ENCODE measurements around the gene ABCB11. TPM values are rescaled to one million over a fixed set of nuclear protein-coding genes. Genes with fewer than 3 reads are reported as not detected.
A peak's percentile ranks its signal among the peaks of the same experiment; 100 is the strongest.

ABCB11 gene
- total RNA-seq, 1 experiment from 2014 or later: 1.3 TPM

DNA sequence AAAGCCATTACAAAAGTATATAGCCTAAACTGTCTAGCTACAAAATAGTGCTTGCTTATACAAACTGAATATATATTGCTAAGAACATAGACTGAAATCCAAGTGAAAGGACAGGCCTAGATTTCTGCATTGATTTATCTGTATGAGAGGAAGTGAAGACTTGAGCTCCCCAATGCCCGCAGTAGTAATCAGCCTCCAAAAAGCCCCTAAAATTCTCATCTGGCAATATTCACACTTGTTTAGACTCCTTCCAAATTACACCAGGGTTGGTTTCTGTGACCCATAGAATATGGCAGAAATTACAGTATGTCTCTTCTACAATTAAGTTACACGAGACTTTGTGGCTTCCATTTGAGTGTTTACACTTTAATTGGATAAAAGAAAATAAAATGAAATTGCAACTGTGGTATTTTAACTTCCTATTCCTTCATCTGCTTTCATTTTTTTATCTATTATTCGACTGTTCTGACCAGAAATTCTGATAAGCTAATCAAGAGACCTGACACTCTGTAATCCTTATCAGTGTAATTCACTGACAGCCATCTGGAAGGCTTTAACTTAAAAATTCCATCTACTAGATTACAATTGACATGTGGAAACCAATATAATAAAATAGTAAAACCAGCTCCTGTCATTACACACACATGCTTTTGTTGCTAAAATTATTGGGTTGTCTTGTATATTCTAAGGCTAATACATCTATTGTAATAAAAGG lies 21.1 kb downstream of the ABCB11 start:
- intact Hi-C loops (cut with micrococcal nuclease; ENCODE audit: unreplicated experiment): loop anchor here (2.0 kb wide), 1 partner anchor 17 kb away; no protein-coding TSS in a partner anchor
- Mint-ChIP-seq H3K4me3 (ENCODE audit: low read depth, unreplicated experiment) (no peak overlapping the region), H3K36me3 (ENCODE audit: insufficient read depth, unreplicated experiment) (peaks cover 21% of the 10 kb centered on the region), H3K27ac (ENCODE audit: unreplicated experiment) (peak overlapping the region; percentile 87), H3K27me3 (ENCODE audit: unreplicated experiment) (no peaks in the 10 kb centered on the region), H3K4me1 (ENCODE audit: low read depth, unreplicated experiment) (peaks cover 66% of the 10 kb centered on the region), H3K9me3 (ENCODE audit: low read depth, unreplicated experiment) (no peaks in the 10 kb centered on the region)
- no TSS peak for BruUV-seq (replicated peaks)
- TF ChIP-seq, protein P1, sequence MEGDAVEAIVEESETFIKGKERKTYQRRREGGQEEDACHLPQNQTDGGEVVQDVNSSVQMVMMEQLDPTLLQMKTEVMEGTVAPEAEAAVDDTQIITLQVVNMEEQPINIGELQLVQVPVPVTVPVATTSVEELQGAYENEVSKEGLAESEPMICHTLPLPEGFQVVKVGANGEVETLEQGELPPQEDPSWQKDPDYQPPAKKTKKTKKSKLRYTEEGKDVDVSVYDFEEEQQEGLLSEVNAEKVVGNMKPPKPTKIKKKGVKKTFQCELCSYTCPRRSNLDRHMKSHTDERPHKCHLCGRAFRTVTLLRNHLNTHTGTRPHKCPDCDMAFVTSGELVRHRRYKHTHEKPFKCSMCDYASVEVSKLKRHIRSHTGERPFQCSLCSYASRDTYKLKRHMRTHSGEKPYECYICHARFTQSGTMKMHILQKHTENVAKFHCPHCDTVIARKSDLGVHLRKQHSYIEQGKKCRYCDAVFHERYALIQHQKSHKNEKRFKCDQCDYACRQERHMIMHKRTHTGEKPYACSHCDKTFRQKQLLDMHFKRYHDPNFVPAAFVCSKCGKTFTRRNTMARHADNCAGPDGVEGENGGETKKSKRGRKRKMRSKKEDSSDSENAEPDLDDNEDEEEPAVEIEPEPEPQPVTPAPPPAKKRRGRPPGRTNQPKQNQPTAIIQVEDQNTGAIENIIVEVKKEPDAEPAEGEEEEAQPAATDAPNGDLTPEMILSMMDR (IDR thresholded peaks at IDR 0.05; ENCODE audit: unreplicated experiment): no peak
- CTCF ChIA-PET: interaction anchor here (0.8 to 2.8 kb wide), 7 partner anchors 11 to 161 kb away, joined by 3 to 12 read pairs (median 3); no protein-coding TSS in a partner anchor
- no peak for DNase-seq

DNA sequence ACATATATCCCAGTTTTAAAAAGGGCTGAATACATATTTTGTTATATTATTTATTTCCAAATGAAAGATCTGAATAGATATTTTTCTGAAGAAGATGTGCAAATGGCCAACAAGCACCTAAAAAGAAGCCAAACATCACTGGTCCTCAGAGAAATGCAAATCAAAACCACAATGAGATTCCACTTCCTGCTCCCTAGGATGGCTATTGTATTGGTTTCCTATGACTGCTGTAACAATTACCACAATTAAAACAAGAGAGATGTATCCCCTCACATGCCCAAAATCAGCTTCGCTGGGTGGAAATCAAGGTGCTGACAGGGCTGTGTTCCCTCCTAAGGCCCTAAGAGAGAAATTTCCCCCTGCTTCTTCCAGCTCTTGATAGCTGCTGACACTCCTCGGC lies 23.2 kb downstream of the ABCB11 start:
- H3K27me3 Mint-ChIP-seq (ENCODE audit: unreplicated experiment): no peaks in the 10 kb centered on the region
- no peak overlapping the region for H3K4me3 Mint-ChIP-seq (ENCODE audit: low read depth, unreplicated experiment)
- intact Hi-C loops (cut with micrococcal nuclease; ENCODE audit: unreplicated experiment): no loop called here
- CTCF ChIA-PET: no interaction called here
- DNase-seq: no peak
- no TSS peak for BruUV-seq (replicated peaks)
- no peak overlapping the region for H3K27ac Mint-ChIP-seq (ENCODE audit: unreplicated experiment)
- TF ChIP-seq, protein P1 (IDR thresholded peaks at IDR 0.05; ENCODE audit: unreplicated experiment): no peak
- peaks cover 59% of the 10 kb centered on the region for H3K4me1 Mint-ChIP-seq (ENCODE audit: low read depth, unreplicated experiment)
- peaks cover 9% of the 10 kb centered on the region for H3K36me3 Mint-ChIP-seq (ENCODE audit: insufficient read depth, unreplicated experiment)
- peaks cover 2% of the 10 kb centered on the region for H3K9me3 Mint-ChIP-seq (ENCODE audit: low read depth, unreplicated experiment)

DNA sequence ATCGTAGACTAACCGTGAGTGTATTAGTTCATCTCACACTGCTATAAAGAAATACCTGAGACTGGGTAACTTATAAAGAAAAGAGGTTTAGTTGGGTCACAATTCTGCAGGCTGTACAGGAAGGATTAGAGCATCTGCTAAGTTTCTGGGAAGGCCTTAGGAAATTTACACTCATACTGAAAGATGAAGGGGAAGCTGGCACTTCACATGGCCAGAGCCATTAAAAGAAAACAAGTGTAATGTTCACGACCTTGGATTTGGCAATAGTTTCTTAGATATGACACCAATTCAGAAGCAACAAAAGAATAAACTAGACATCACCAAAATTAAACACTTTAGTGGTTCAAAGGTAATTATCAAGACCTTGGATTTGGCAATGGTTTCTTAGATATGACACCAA lies 23.8 kb downstream of the ABCB11 start:
- H3K36me3 Mint-ChIP-seq (ENCODE audit: insufficient read depth, unreplicated experiment): peaks cover 8% of the 10 kb centered on the region
- DNase-seq: no peak
- H3K9me3 Mint-ChIP-seq (ENCODE audit: low read depth, unreplicated experiment): peaks cover 5% of the 10 kb centered on the region
- CTCF ChIA-PET: no interaction called here
- TF ChIP-seq, protein P1 (IDR thresholded peaks at IDR 0.05; ENCODE audit: unreplicated experiment): no peak
- H3K27ac Mint-ChIP-seq (ENCODE audit: unreplicated experiment): no peak overlapping the region
- no peak overlapping the region for H3K4me3 Mint-ChIP-seq (ENCODE audit: low read depth, unreplicated experiment)
- intact Hi-C loops (cut with micrococcal nuclease; ENCODE audit: unreplicated experiment): no loop called here
- no TSS peak for BruUV-seq (replicated peaks)
- no peaks in the 10 kb centered on the region for H3K27me3 Mint-ChIP-seq (ENCODE audit: unreplicated experiment)
- H3K4me1 Mint-ChIP-seq (ENCODE audit: low read depth, unreplicated experiment): peaks cover 53% of the 10 kb centered on the region

DNA sequence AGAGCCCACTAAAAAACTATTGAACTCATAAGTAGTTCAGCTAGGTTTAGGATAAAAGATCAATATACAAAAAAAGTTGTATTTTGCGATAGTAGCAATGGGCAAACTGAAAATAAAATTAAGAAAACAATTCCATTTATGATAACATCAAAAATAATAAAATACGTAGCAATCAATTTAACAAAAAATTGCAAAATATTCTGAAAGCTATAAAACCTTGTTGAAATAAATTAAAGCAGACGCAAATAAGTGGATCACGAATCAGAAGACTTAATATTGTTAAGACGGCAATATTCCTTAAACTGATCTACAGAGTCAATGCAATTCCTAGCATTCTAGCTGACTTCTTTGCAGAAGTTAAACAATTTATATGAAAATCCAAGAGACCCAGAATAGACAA lies 24.5 kb downstream of the ABCB11 start:
- H3K4me3 Mint-ChIP-seq (ENCODE audit: low read depth, unreplicated experiment): no peak overlapping the region
- CTCF ChIA-PET: no interaction called here
- H3K27me3 Mint-ChIP-seq (ENCODE audit: unreplicated experiment): no peaks in the 10 kb centered on the region
- TF ChIP-seq, protein P1 (IDR thresholded peaks at IDR 0.05; ENCODE audit: unreplicated experiment): no peak
- peaks cover 1% of the 10 kb centered on the region for H3K36me3 Mint-ChIP-seq (ENCODE audit: insufficient read depth, unreplicated experiment)
- peaks cover 5% of the 10 kb centered on the region for H3K9me3 Mint-ChIP-seq (ENCODE audit: low read depth, unreplicated experiment)
- H3K4me1 Mint-ChIP-seq (ENCODE audit: low read depth, unreplicated experiment): peaks cover 46% of the 10 kb centered on the region
- no TSS peak for BruUV-seq (replicated peaks)
- intact Hi-C loops (cut with micrococcal nuclease; ENCODE audit: unreplicated experiment): no loop called here
- no peak for DNase-seq
- H3K27ac Mint-ChIP-seq (ENCODE audit: unreplicated experiment): no peak overlapping the region
